ENCODE data around the gene CDH18. TPM values are rescaled to one million over a fixed set of nuclear protein-coding genes. Genes with fewer than 3 reads are reported as not detected.

CDH18 gene
- total RNA-seq, 2 donors from 2014 or later = 1.2 TPM; not detected in 1

- intact Hi-C loops (cut with DNase I) = no loop called here
- 83% methylated on average over 2 of the region's 2 CpGs for WGBS
- Histone ChIP-seq H3K27me3 (replicated peaks; ENCODE audit: insufficient read depth) (no peaks in the 10 kb centered on the region), H3K4me3 (no peak overlapping the region), H3K4me1 (replicated peaks) (no peaks in the 10 kb centered on the region), H3K9me3 (no peaks in the 10 kb centered on the region), H3K36me3 (no peaks in the 10 kb centered on the region), H3K27ac (no peak overlapping the region)
- no peak for TF ChIP-seq CTCF (IDR thresholded peaks at IDR 0.05)
- no peak for TF ChIP-seq POLR2AphosphoS5 (IDR thresholded peaks at IDR 0.05)
- TF ChIP-seq POLR2A (IDR thresholded peaks at IDR 0.05) = no peak
- DNase-seq (ENCODE audit: low spot score) = no peak
These were observed 357.1 kb downstream of the CDH18 start for GRCh38 chr5:19630876-19631275.

GRCh38 chr5:19626211-19626610 lies 361.8 kb downstream of the CDH18 start:
- 100% methylated on average over 2 of the region's 2 CpGs for WGBS
- Histone ChIP-seq H3K36me3 (no peaks in the 10 kb centered on the region), H3K9me3 (no peaks in the 10 kb centered on the region), H3K27ac (no peak overlapping the region), H3K4me1 (replicated peaks) (no peaks in the 10 kb centered on the region), H3K4me3 (no peak overlapping the region), H3K27me3 (replicated peaks; ENCODE audit: insufficient read depth) (no peaks in the 10 kb centered on the region)
- DNase-seq (ENCODE audit: low spot score) = no peak
- intact Hi-C loops (cut with DNase I) = no loop called here
- no peak for TF ChIP-seq POLR2AphosphoS5 (IDR thresholded peaks at IDR 0.05)
- TF ChIP-seq CTCF (IDR thresholded peaks at IDR 0.05) = no peak
- TF ChIP-seq POLR2A (IDR thresholded peaks at IDR 0.05) = no peak

DNA sequence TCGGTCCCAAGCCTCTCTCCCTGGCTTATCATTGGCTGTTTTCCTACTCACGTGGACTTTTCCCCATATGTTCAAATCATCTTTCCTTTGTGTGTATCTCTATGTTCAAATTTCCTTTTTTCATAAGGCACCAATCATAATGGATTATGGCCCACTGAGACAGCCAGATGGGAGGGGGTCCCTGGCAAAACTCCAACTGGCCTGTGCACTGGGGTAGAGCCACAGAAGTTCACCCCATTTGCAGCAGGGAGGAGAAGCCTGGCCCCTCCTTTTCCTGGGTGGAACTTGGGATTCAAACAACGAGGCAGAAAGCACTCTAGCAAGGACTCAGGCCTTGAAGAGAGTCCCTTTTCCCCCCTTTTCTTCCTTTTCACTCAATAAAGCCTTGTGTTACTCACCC lies 362.4 kb downstream of the CDH18 start:
- Histone ChIP-seq H3K36me3 (no peaks in the 10 kb centered on the region), H3K27me3 (replicated peaks; ENCODE audit: insufficient read depth) (no peaks in the 10 kb centered on the region), H3K9me3 (no peaks in the 10 kb centered on the region), H3K4me1 (replicated peaks) (no peaks in the 10 kb centered on the region), H3K4me3 (no peak overlapping the region), H3K27ac (no peak overlapping the region)
- intact Hi-C loops (cut with DNase I) = no loop called here
- no peak for DNase-seq (ENCODE audit: low spot score)
- 70% methylated on average over 3 of the region's 3 CpGs for WGBS
- no peak for TF ChIP-seq POLR2AphosphoS5 (IDR thresholded peaks at IDR 0.05)
- no peak for TF ChIP-seq CTCF (IDR thresholded peaks at IDR 0.05)
- no peak for TF ChIP-seq POLR2A (IDR thresholded peaks at IDR 0.05)

DNA sequence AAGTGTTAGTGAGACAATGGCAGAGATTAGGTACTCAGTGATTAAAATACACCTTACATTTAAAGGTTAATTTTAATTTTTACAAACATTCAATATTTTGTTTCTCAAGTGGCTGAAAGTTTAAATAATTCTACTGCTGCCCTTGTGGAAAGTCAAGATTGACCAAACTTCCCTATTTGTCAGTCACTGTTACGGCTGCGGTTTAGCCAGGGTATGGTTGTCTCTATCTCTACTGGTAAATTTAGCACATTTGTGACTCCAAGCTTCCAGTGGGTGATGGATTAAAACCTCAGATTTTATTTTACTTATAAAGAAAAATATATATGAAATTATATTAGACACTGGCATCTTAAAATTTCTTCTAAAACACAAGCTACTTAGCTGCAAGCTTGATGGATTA lies 368.4 kb downstream of the CDH18 start:
- no peaks in the 10 kb centered on the region for H3K4me1 ChIP-seq (replicated peaks)

More for the DNA sequence above, 368.4 kb downstream of the CDH18 start:
- no peak overlapping the region for H3K4me3 ChIP-seq
- no peaks in the 10 kb centered on the region for H3K9me3 ChIP-seq
- H3K36me3 ChIP-seq = no peaks in the 10 kb centered on the region
- intact Hi-C loops (cut with DNase I) = no loop called here
- TF ChIP-seq CTCF (IDR thresholded peaks at IDR 0.05) = no peak
- TF ChIP-seq POLR2A (IDR thresholded peaks at IDR 0.05) = no peak
- TF ChIP-seq POLR2AphosphoS5 (IDR thresholded peaks at IDR 0.05) = no peak
- no peaks in the 10 kb centered on the region for H3K27me3 ChIP-seq (replicated peaks; ENCODE audit: insufficient read depth)
- 81% methylated on average over 2 of the region's 2 CpGs for WGBS
- no peak overlapping the region for H3K27ac ChIP-seq
- no peak for DNase-seq (ENCODE audit: low spot score)
